GM12878 (cell line): ENCODE data around the gene BPIFB4. TPM values are rescaled to one million over a fixed set of nuclear protein-coding genes. Genes with fewer than 3 reads are reported as not detected.
A peak's percentile ranks its signal among the peaks of the same experiment; 100 is the strongest.

Experiments used
- ATF2 ChIP-seq: IDR thresholded peaks from 2 replicates; pipeline ENCODE4 v1.6.1; 2012; ENCODE audit warnings: low read length, inconsistent platforms
- ATF7 ChIP-seq: fragments of 450-650 bp; IDR thresholded peaks from 2 replicates; pipeline ENCODE4 v1.6.1; 2016; ENCODE audit warnings: low read depth, mild to moderate bottlenecking
- CEBPZ ChIP-seq: fragments of 150-350 bp; IDR thresholded peaks from 2 replicates; pipeline ENCODE4 v1.6.1; 2016; ENCODE audit warnings: low read depth, low read length
- CTCF ChIP-seq, 3 experiments: IDR thresholded peaks in 2 of 3; conservative IDR thresholded peaks in 1 of 3; 2 replicates each; pipeline ENCODE4 v1.5.1; 2011; ENCODE audit warnings: low read depth in 3 of 3, low read length in 3 of 3, mild to moderate bottlenecking in 3 of 3, control low read depth in 2 of 3, moderate library complexity in 2 of 3, inconsistent platforms in 1 of 3, mixed read lengths in 1 of 3; ENCODE audit not compliant: control insufficient read depth in 2 of 3, insufficient read depth in 1 of 3; ENCODE audit errors: extremely low read depth in 1 of 3
- CUX1 ChIP-seq: IDR thresholded peaks from 2 replicates; pipeline ENCODE4 v1.6.1; 2012; ENCODE audit warnings: improper control_type of control experiment, low read depth, low read length; ENCODE audit not compliant: insufficient replicate concordance
- ETV6 ChIP-seq, 2 experiments: fragments of 450-650 bp in 1 of 2; IDR thresholded peaks in 1 of 2; conservative IDR thresholded peaks in 1 of 2; 2 replicates each; pipeline ENCODE4 v1.6.1; 2014; ENCODE audit warnings: antibody characterized with exemption in 1 of 2, borderline replicate concordance in 1 of 2, low read depth in 1 of 2, mild to moderate bottlenecking in 1 of 2, moderate library complexity in 1 of 2
- IKZF1 ChIP-seq: fragments of 450-650 bp; conservative IDR thresholded peaks from 2 replicates; pipeline ENCODE4 v1.6.1; 2017; ENCODE audit warnings: antibody characterized with exemption, mild to moderate bottlenecking
- IRF4 ChIP-seq: IDR thresholded peaks from 2 replicates; pipeline ENCODE4 v1.6.1; 2011; ENCODE audit warnings: low read depth, low read length
- MTA2 ChIP-seq: fragments of 450-650 bp; IDR thresholded peaks from 2 replicates; pipeline ENCODE4 v1.6.1; 2016; ENCODE audit warnings: low read depth, mild to moderate bottlenecking, moderate library complexity
- PBX3 ChIP-seq: IDR thresholded peaks from 2 replicates; pipeline ENCODE4 v1.6.1; 2011; ENCODE audit warnings: mild to moderate bottlenecking, low read depth, low read length, moderate library complexity; ENCODE audit not compliant: insufficient replicate concordance
- SMC3 ChIP-seq: IDR thresholded peaks from 2 replicates; pipeline ENCODE4 v1.6.1; 2011; ENCODE audit warnings: low read length, improper control_type of control experiment, borderline replicate concordance
- SPI1 ChIP-seq: IDR thresholded peaks from 2 replicates; pipeline ENCODE4 v1.6.1; 2011; ENCODE audit warnings: low read depth, mild to moderate bottlenecking, low read length, moderate library complexity, borderline replicate concordance; ENCODE audit not compliant: insufficient read depth
- TCF7 ChIP-seq: IDR thresholded peaks from 2 replicates; pipeline ENCODE4 v1.6.1; 2014; ENCODE audit warnings: antibody characterized with exemption, borderline replicate concordance
- YBX1 ChIP-seq: fragments of 450-650 bp; IDR thresholded peaks from 2 replicates; pipeline ENCODE4 v1.6.1; 2016; ENCODE audit warnings: antibody characterized with exemption
- polyA plus RNA-seq, 11 experiments: library from polyadenylated mRNA; depleted of rRNA in 4 of 11; unstranded in 6 of 11; stranded (reverse) in 5 of 11; fragments of >200 nt; fragmentation: Nextera tagmentation in 4 of 11; fragmentation: Illumina TruSeq in 1 of 11; extraction: Ambion mirVana in 4 of 11; extraction: Trizol in 1 of 11; gene quantifications; 1 replicate in 1 of 11; 2 replicates in 10 of 11; pipeline versions ENCODE4 v1.2.1 to v1.2.3, GENCODE V29; 2011 to 2016; ENCODE audit warnings: inconsistent platforms in 2 of 11, missing spikeins in 2 of 11, low read depth in 1 of 11
- total RNA-seq, 4 experiments: library from RNA; depleted of rRNA in 3 of 4; stranded (reverse); fragments of >200 nt in 3 of 4; fragmentation: Illumina TruSeq in 1 of 4; extraction: Trizol in 1 of 4; gene quantifications; 2 replicates each; pipeline versions ENCODE4 v1.2.1 to v1.2.3, GENCODE V29; 2013 to 2021

BPIFB4 gene
- total and polyA plus RNA-seq, 10 of the 15 experiments (the other 5 are each of a cell fraction or from before 2014, with no cell fraction given) = 0.12 TPM; not detected in 9

GRCh38 chr20:33119725-33120720 lies 40.6 kb downstream of the BPIFB4 start (continued):
- no peak for TF ChIP-seq CEBPZ
- peak; percentile 70 for TF ChIP-seq ATF2
- TF ChIP-seq CUX1 = no peak
- TF ChIP-seq CTCF (IDR thresholded peaks at IDR 0.05 in 2 of 3, conservative IDR thresholded peaks at IDR 0.05 in 1 of 3; ENCODE audit: control insufficient read depth in 2 of 3, extremely low read depth in 1 of 3, insufficient read depth in 1 of 3, low read depth in 3 of 3, low read length in 3 of 3) = no peak
- no peak for TF ChIP-seq ETV6 (conservative IDR thresholded peaks at IDR 0.05 in 1 of 2, IDR thresholded peaks at IDR 0.05 in 1 of 2; ENCODE audit: borderline replicate concordance in 1 of 2, low read depth in 1 of 2)
- TF ChIP-seq MTA2 = peak; percentile 37; the same call in 1 of the 2 replicates
- no peak for TF ChIP-seq SMC3
- TF ChIP-seq IRF4 = peak; percentile 75
- no peak; the same call in 1 of the 2 replicates for TF ChIP-seq ATF7
- no peak for TF ChIP-seq PBX3
- no peak for TF ChIP-seq YBX1
- TF ChIP-seq TCF7 = peak; percentile 92
- no peak for TF ChIP-seq SPI1
- TF ChIP-seq IKZF1 = no peak
